WTC11 (cell line): ENCODE measurements around the gene ELANE.

Source experiments
- MLX ChIP-seq: sonication (generic); formaldehyde crosslinking; IDR thresholded peaks from 2 replicates; pipeline ENCODE4 v1.8.1; 2023; ENCODE audit warnings: mild to moderate bottlenecking, missing genetic modification reagents, moderate library complexity
- ZNF671 ChIP-seq: fragments of 250-450 bp; sonication (Bioruptor Pico); IDR thresholded peaks from 2 replicates; pipeline ENCODE4 v1.8.0; 2021; ENCODE audit warnings: mild to moderate bottlenecking

DNA sequence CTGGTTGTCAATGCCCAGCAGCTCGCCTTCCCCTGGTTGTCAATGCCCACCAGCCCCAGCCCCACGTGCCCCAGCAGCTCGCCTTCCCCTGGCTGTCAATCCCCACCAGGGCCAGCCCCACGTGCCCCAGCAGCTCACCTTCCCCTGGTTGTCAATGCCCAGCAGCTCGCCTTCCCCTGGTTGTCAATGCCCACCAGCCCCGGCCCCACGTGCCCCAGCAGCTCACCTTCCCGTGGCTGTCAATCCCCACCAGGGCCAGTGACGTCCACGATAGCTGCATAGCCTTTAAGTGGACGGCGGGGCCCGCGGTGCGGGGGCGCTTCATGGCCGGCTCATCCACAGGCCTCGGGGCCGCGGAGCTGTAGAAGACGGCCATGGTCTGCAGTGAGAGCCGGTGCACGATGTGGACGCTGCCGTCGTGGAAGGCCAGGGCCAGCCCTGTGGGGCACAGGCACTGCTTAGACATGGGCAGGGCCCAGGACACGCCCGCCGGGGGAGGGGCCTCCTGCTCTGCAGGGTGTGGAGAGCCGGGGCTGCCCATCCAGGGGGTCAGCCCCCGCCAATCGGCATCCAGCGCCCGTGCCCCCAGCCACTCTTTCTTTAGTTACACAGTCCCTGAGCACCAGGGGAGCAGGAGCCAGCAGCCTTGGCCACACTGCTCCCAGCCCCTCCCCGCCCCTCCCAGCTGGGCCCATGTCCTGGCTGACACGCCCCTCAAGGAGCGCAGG, 27.8 kb downstream of the ELANE start:
- TF ChIP-seq MLX = no peak
- TF ChIP-seq ZNF671 (CRISPR knock-in tag) = no peak
